ENCODE data around the gene HS3ST5. TPM values are rescaled to one million over a fixed set of nuclear protein-coding genes. Genes with fewer than 3 reads are reported as not detected.
"Not testable (repeated sequence)": the region's sequence is repeated elsewhere in the genome, so short reads cannot be mapped to it uniquely, and the experiment has no call there.

Gene HS3ST5
- total and polyA plus RNA-seq, 4 donors = 0.02 to 0.18 (median 0.04) TPM; not detected in 1

DNA sequence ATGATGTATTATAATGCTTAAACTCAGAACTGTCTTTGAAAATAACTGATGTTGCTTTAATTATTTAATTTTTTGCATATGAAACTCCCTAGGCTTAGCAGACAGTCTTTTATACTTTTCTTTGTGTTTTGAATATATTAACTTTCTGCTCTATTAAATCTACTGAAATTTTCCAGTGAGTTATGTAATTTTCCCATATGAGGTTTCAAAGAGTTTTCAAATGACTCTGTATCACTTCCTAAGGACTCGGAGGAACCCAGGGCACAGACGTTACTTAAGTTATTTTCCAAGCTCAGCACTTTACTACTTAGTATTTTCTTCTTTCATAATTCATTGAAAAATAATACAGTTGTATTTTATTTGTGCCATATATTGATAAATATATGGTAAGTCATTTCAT lies 122.6 kb downstream of the HS3ST5 start:
- Histone ChIP-seq H3K4me3 (no peak overlapping the region), H3K27me3 (ENCODE audit: control insufficient read depth in 3 of 3, insufficient read depth in 3 of 3, low read length in 2 of 3) (no peaks in the 10 kb centered on the region), H3K4me1 (ENCODE audit: control insufficient read depth in 5 of 5, insufficient read depth in 5 of 5, low read length in 5 of 5) (no peaks in the 10 kb centered on the region), H3K36me3 (ENCODE audit: control insufficient read depth in 4 of 4, insufficient read depth in 4 of 4, low read length in 4 of 4) (no peaks in the 10 kb centered on the region), H3K27ac (ENCODE audit: low read depth in 1 of 2, low read length in 1 of 2) (no peak overlapping the region), H3K9me3 (ENCODE audit: control insufficient read depth in 4 of 4, insufficient read depth in 3 of 4, low read length in 3 of 4) (no peaks in the 10 kb centered on the region), H3K9ac (ENCODE audit: insufficient read depth in 1 of 2, low read length in 2 of 2) (no peak overlapping the region)
- DNase-seq = no peak
- 75 to 80% methylated on average over 2 of the region's 2 CpGs for WGBS, 2 donors
- no peak for ATAC-seq (ENCODE audit: insufficient read depth, low FRiP score)
- TF ChIP-seq, protein P1, sequence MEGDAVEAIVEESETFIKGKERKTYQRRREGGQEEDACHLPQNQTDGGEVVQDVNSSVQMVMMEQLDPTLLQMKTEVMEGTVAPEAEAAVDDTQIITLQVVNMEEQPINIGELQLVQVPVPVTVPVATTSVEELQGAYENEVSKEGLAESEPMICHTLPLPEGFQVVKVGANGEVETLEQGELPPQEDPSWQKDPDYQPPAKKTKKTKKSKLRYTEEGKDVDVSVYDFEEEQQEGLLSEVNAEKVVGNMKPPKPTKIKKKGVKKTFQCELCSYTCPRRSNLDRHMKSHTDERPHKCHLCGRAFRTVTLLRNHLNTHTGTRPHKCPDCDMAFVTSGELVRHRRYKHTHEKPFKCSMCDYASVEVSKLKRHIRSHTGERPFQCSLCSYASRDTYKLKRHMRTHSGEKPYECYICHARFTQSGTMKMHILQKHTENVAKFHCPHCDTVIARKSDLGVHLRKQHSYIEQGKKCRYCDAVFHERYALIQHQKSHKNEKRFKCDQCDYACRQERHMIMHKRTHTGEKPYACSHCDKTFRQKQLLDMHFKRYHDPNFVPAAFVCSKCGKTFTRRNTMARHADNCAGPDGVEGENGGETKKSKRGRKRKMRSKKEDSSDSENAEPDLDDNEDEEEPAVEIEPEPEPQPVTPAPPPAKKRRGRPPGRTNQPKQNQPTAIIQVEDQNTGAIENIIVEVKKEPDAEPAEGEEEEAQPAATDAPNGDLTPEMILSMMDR (IDR thresholded peaks at IDR 0.05; ENCODE audit: control extremely low read depth, extremely low read depth) = no peak

DNA sequence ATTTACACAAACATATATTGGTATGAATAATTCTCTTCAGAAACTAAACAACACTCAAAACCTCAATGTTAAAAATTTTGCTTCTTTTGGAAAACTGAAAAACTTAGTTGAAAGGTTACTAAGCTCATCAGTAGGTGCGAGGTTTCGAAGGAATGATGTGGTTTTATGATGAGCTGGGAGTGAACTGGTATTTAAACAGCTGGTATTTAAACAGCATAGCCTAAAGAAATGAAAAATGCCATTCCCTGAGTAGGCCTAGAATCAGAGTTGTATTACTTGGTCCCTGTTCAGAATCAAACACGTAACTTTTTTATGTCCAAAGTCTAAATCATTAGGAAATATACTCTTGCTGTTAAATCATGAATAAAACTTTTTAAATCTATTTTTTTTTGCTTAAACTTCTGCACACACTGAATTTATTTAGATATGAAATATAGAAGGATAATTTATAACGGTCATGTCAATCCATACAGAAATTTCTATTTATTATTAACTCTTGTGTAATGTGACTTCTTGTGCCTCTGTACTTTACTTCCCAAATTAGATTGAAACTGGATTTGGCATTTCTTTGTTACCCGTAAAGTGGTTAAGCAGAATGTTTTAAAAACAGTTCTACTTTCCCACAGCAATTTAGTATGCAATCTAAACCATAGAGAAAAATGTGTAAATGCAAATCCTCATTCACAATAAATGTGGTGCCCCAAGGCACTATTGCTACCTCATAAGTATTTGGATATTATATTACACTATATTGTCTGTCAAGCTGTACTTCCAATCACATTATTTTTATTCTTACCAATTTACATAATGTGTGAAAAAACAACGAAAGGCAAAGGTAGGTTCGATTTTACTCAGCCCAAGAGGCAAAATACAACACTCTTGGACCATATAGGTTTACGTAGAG lies 124.1 kb downstream of the HS3ST5 start:
- ATAC-seq (ENCODE audit: insufficient read depth, low FRiP score) = no peak
- 84 to 86% methylated on average over 8 of the region's 8 CpGs for WGBS, 2 donors
- TF ChIP-seq, protein P1 (IDR thresholded peaks at IDR 0.05; ENCODE audit: control extremely low read depth, extremely low read depth) = no peak
- H3K9me3 ChIP-seq (ENCODE audit: control insufficient read depth in 4 of 4, insufficient read depth in 3 of 4, low read length in 3 of 4) = peaks cover 0 to 5% (median 0%) of the 10 kb centered on the region in 4 donors
- no peaks in the 10 kb centered on the region for H3K27me3 ChIP-seq (ENCODE audit: control insufficient read depth in 3 of 3, insufficient read depth in 3 of 3, low read length in 2 of 3)
- no peak overlapping the region for H3K4me3 ChIP-seq
- H3K36me3 ChIP-seq (ENCODE audit: control insufficient read depth in 4 of 4, insufficient read depth in 4 of 4, low read length in 4 of 4) = no peaks in the 10 kb centered on the region
- no peak for DNase-seq
- no peak overlapping the region for H3K9ac ChIP-seq (ENCODE audit: insufficient read depth in 1 of 2, low read length in 2 of 2)
- H3K27ac ChIP-seq (ENCODE audit: low read depth in 1 of 2, low read length in 1 of 2) = no peak overlapping the region
- no peaks in the 10 kb centered on the region for H3K4me1 ChIP-seq (ENCODE audit: control insufficient read depth in 5 of 5, insufficient read depth in 5 of 5, low read length in 5 of 5)

GRCh38 chr6:114217996-114218395 lies 124.8 kb downstream of the HS3ST5 start:
- DNase-seq; ATAC-seq (ENCODE audit: insufficient read depth, low FRiP score); H3K4me1 ChIP-seq (ENCODE audit: control insufficient read depth in 5 of 5, insufficient read depth in 5 of 5, low read length in 5 of 5); H3K27ac ChIP-seq (ENCODE audit: low read depth in 1 of 2, low read length in 1 of 2); H3K9ac ChIP-seq (ENCODE audit: insufficient read depth in 1 of 2, low read length in 2 of 2); H3K36me3 ChIP-seq (ENCODE audit: control insufficient read depth in 4 of 4, insufficient read depth in 4 of 4, low read length in 4 of 4); H3K4me3 ChIP-seq; H3K27me3 ChIP-seq (ENCODE audit: control insufficient read depth in 3 of 3, insufficient read depth in 3 of 3, low read length in 2 of 3); H3K9me3 ChIP-seq (ENCODE audit: control insufficient read depth in 4 of 4, insufficient read depth in 3 of 4, low read length in 3 of 4): not testable (repeated sequence)
- 87 to 89% methylated on average over 10 of the region's 10 CpGs for WGBS, 2 donors

DNA sequence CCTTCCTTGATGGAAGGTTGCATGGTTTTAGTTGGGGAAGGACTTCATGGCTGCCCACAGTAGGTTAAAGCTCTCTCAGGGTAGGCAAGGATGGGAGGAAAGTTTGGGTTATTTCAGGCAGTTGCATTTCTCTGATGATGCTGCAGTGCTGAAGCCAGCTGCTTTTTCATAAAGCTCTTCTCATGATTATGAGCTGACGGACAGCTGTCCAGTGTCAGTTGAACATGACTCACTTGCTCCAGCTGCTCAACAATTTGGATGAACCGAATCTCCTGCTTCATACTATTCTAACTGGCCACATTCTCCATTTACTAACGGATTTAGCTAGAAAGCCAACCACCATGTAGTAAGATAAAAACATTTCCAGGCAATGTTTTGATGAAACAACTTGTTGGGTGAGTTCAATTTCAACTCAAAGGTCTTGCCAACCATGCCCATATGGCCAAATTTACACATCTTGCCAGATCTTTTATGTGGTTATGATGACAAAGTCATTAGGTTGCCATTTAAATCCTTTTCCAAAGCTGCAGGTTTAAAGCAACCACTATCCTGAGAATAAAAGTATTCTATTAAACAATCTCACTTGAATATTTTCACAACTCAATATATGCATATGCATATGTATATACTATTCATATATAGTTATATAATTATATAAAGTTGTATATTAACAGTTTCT lies 125.9 kb downstream of the HS3ST5 start:
- no peaks in the 10 kb centered on the region for H3K4me1 ChIP-seq (ENCODE audit: control insufficient read depth in 5 of 5, insufficient read depth in 5 of 5, low read length in 5 of 5)
- no peak overlapping the region for H3K27ac ChIP-seq (ENCODE audit: low read depth in 1 of 2, low read length in 1 of 2)
- H3K36me3 ChIP-seq (ENCODE audit: control insufficient read depth in 4 of 4, insufficient read depth in 4 of 4, low read length in 4 of 4) = no peaks in the 10 kb centered on the region
- 85 to 91% methylated on average over 3 of the region's 3 CpGs for WGBS, 2 donors
- H3K27me3 ChIP-seq (ENCODE audit: control insufficient read depth in 3 of 3, insufficient read depth in 3 of 3, low read length in 2 of 3) = no peaks in the 10 kb centered on the region
- ATAC-seq (ENCODE audit: insufficient read depth, low FRiP score) = no peak
- DNase-seq = no peak
- TF ChIP-seq, protein P1 (IDR thresholded peaks at IDR 0.05; ENCODE audit: control extremely low read depth, extremely low read depth) = no peak
- no peak overlapping the region for H3K4me3 ChIP-seq
- H3K9ac ChIP-seq (ENCODE audit: insufficient read depth in 1 of 2, low read length in 2 of 2) = no peak overlapping the region
- H3K9me3 ChIP-seq (ENCODE audit: control insufficient read depth in 4 of 4, insufficient read depth in 3 of 4, low read length in 3 of 4) = peaks cover 0 to 5% (median 0%) of the 10 kb centered on the region in 4 donors
